HS-27A (cell line): ENCODE data around the gene AK8.

Experiments used
- DNase-seq: peaks from one replicate; pipeline ENCODE4 v3.0.0-alpha.2; 2012; ENCODE audit warnings: low read depth, missing footprints

Gene AK8

DNA sequence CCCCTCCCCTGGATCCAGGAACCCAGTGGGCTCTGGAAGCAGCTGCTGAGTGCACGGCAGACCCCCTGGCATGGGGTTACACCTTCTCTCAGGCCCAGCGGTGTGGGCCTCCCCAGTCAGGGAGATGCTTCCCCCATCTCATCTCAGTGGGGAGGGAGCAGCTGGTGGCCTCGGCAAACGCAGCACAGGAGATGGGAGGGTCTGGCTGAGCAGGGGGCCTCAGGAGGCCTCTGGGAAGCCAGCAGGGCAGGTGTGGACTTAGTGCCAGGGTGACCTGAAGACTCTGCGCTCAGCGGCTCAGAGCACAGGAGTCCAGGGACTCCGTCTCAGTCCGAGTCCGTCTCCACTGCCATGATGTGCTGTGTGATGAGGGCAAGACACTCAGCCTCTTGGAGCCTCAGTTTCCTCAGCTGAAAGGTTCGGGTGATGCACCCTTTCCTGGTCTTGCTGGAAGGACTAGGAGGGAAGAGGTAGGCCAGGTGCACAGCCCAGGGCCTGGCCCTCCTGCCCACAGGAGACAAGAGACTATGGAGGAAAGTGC lies 107.2 kb downstream of the AK8 start:
- DNase-seq: no peak

DNA sequence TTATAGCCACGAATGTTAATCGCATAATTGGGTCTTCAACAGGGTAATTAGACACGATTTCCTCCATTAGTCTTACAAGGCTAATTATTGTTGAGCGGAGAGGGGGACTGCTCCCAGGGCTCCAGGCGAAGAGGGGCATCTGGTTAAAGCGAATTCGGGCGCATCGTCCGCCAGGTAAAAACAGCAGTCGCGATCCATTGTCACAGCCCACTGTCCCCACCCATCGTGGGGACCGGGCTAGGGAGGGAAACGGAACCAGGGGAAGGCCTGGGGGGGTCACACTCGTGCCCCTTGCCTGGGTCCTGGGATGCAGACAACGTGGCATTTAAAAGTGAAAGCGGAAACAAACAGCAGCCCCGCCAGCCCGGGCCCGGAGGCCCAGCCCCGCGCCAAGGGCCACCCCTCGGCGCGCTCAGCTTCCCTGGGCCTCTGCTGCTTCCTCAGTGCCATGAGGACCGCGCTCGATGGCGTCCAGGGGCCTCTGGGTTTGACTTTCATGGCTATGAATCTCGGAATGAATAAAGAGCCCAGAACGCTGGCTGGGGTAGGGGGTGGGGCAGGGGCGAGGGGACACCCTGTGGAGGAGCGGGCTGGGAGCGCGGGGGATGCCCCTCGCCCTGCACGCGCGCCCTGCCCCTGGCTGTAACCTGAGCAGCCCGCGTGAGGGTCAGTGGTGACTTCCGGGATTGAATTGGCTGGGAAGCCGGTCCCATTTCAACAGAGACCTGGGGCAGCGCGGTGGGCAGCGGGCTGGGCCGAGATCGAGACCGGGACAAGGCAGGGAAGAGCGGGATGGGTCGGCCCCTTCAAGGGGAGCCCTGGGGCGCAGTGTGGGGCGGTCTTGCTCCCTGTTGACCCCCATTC lies 107.9 kb downstream of the AK8 start:
- DNase-seq: no peak

DNA sequence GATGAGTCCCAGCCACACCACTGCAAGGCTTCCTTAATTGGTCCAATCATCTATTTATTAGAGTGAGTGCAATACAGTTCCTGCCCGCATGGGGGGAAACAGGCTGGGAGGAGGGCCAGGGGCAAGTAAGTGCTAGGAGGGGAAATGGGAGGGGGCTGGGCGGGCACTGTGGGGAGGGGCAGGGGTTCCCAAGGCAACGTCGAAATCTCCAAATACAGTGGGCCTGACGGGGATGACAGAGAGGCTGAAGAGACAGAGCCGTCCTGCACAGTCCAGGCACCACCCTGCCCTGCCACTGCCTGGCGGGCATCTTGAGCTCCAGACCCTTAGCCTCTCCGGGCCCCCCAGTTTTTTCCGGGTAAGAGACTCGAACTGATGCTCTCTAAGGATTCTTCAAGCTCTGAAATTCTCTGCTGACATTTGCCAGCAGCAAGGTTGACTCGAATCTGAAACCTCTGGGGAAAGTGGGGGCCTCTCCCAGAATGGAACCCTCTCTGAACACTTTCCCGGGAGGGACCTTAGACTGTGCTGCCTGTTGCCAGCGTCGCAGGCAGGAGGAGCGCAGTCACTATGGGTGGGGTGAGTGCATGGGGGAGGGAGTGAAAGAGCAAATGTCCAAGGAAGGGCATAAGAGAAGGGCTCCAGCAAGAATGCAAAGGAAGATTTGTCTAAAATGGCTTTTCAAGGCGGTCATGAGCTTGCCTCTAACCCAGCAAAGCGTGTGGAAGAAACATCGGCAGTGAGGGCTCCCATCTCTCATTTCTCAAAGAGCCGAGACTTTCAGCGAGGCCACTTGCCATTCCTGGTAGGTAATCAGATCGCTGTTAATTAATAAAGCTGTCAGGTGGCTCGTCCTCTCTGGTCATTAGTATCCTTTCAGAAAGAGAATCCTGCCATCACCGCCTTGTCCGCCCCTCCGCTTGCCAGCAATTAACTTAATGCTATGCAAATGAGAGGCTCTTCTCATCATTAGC lies 108.9 kb downstream of the AK8 start:
- DNase-seq: no peak

DNA sequence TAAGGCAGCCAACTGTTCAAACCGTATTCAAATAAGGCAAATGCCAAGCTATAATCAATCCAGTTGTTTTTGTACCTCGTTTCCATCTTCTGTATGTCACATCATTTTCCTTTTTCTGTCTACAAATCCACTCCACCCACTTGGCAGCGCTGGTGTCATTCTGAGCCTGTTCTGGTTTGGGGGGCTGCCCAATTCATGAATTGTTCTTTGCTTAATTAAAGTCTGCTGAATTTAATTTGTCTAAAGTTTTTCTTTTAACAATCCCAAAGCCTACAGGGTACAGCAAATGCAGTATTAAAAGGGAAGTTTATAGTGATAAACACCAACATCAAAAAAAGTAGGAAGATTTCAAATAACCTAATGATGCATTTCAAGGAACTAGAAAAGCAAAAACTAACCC lies 114.5 kb downstream of the AK8 start:
- no peak for DNase-seq

DNA sequence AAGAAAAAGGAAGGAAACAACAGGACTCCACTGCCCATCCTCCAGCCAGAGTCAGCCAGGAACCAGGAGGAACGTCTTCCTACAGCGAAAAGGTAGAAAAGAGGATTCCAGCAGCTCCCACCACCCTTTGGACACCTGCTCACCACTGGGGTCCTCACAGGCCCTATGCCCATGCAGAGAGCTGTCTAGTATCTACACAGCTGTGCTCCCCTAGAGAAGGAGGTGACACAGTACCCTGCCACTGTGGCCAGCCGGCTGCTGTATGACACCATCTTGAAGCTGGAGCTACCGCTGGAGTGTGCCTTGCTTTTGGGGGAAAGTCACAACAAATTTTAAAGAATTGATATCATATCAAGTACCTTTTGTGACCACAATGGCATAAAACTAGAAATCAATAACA lies 115.2 kb downstream of the AK8 start:
- DNase-seq: no peak

DNA sequence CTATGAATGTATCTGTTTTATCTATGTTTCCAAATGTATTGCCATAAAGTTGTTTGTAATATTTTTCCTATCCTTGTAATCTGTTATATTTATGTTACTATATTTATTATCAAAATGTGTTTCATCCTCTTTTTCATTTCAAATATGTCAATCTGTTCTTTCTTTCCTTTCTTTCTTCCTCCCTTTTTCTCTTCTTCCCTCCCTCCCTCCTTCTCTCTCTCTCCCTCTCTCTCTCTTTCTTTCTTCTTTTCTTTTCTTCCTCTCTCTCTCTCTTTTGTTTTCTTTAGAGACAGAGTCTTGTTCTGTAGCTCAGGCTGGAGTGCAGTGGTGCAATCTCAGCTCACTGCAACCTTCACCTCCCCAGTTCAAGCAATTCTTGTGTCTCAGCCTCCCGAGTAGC lies 116.5 kb downstream of the AK8 start:
- no peak for DNase-seq

DNA sequence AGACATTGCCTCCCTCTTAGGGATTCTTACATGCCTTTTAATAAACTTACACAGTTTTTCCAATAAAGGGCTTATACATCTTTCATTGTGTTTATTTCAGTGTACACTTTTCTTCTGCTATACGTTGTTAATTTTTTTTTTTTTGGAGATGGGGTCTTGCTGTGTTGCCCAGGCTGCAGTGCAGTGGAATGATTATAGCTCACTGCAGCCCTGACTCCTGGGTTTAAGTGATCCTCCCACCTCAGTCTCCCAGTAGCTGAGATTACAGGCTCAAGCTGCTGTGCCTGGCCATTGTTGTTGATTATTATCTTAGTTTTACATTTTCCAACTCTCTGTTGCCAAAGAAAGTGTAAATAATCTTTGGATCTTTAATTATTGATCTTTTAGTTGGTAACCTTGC lies 118.0 kb downstream of the AK8 start:
- no peak for DNase-seq

DNA sequence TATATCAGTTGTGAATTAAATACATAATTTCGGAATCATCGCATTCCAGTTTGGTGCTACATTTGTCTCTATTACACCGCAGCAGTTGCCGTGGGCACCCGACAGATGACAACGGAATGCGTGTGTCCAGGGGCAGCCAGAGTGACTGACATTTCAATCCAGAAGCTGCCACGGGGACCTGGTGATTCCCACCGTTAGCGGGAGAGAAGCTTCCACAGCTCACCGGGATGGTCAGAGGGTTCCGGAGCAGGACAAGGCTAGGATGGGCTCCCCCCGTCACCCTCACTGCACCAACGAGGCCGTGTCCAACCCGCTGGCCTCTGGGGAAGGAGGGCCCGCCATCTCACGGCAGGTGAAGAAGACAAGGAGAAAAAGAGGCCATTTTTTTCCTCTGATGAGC lies 121.1 kb downstream of the AK8 start:
- no peak for DNase-seq

DNA sequence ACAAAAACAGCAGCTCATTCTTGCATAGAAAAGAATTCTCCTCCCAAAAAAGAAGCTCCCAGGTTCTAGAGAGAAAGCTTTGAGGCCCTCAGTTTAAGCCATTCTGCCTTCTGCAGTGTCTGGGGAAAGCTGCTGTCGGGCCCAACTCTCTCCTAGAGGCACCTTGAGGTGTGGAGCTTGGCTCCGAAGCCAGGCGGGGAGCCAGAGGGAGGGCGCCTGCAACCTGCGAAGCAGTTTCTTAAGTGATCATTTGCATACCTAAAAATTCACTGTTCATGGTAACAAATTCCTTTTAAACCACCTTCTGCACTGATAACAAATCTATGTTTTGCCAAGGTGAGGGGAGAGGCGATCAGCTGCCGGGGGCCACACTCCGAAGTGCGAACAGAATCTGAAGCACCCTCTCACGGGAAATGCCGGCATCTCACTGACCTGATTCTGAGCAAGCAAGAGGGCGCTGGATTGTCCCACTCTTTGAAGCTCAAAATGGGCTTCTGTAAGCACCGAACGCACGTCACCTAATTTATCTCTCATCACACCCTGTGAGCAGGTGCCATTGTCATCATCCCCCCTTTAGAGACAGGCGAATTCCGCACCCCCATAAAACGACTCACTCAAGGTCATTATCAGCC lies 121.8 kb downstream of the AK8 start:
- DNase-seq: no peak

DNA sequence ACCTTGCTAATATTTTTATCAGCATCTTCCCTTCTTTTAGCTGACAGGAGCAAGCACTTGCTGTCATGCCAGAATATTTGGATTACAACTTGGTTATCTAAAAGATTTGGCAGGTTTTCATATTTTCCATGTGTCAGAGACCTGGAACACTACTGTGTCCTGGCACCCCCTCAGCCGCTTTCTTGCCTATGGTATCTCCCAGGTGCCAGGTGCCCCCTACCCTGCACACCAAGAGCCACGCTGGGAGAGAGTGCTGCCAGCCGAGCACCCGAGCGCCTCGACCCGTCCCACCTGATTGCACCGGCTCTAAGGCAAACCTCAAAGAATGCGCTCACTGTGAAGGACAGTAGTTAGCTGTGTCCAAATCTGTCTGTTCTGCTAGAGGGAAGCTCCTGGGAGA lies 123.0 kb downstream of the AK8 start:
- DNase-seq: no peak

DNA sequence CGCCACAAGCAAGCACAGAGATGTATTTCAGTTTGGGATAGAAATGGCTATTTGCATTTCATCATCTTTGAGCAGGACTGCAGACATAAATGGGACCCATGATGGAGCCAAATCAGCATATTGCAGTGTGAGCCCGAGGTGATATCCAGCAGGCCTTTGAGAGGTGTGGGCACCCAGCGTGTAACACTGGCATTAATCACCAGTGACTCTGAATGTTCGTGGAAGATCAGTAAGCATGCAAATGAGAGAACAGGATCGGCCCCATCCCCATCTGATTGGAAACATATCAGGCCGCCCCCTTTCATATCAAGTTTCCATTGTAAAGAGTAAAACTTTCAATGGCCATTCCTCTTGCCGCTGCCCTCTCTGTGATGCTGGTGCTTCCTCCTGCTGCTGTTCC lies 123.8 kb downstream of the AK8 start:
- DNase-seq: no peak

DNA sequence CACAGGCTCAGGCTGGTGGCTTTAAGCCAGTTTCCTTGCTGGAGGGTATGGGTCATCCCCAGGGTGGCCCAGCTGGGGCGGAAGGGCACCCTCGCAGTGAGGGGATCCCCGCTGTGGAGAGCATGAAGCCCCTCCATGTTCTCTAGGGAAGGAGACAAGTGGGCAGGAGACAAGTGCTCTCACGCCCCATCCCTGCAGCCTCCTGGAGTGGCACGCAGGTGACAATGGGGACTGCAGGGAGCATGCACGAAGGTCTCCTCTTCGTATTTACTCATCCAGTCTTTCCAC lies 124.5 kb downstream of the AK8 start:
- no peak for DNase-seq

DNA sequence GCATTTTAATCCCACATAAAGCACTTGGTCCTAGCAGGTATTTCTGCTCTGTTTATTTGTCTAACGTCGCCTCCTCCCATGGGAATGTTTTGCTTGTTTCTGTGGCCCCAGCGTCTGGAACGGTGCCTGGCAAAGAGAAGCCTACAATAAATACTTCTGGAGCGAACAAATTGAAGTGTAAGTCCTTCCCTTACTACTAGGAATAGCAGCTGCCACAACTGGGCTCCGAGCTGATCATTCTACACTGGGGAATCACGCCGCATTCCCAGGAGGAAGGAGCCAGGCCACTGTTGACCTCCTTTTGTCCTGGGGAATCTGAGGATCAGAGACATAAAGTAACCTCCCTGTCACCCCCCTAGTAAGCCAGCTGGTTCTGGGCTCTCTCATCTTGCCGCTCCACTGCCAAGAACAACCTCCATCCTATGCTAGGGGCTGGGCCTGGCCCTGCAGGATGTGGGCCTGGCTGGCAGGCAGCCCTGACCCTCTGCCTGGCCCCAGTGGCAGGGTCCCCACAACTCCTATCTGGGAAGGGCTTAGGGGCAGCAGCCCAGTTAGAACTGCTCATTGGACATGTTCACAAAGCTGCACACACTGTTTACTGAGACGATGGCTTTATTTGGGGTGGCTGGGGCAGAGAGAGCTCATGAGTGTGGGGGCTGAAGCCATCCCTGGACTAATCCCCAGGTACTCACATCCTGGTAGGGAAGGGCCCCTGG lies 125.0 kb downstream of the AK8 start:
- DNase-seq: no peak

DNA sequence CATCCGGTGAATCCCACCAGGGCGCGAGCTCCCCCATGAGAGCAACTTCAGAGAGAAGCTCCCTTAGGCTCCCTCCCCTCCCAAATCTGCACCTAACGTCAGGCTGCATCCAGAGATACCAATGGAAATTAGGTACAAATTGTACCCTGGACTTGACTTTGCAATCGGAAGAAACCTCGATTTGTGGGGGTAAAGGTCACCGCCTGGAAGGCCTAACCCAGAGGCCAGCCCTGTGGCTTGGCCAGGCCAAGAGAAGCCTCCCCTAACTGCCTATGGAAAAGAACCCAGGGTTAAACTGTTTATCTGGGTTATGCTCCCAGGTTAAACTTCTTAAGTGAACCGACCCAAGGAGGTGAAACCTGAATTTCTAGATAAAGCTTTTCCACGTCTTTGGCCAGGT lies 127.4 kb downstream of the AK8 start:
- DNase-seq: no peak

DNA sequence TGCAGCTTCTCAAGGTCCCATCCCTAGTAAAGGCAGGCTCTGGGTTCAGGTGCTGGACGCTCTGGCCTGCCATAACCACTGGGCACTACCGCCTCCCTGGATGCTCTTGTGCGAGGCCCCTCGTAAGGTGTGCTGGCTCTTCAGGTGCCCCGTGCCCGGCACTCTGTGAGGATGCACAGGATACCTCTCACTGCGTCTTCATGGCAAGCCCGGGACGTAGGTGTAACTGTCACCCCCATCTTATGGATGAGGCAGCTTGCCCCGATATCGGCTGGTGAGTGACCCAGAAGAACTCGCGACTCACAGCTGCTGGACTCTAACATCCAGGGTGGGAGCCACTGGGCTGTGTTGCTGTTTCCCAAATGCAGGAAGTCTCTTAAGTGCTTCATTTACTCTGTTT lies 128.8 kb downstream of the AK8 start:
- no peak for DNase-seq

DNA sequence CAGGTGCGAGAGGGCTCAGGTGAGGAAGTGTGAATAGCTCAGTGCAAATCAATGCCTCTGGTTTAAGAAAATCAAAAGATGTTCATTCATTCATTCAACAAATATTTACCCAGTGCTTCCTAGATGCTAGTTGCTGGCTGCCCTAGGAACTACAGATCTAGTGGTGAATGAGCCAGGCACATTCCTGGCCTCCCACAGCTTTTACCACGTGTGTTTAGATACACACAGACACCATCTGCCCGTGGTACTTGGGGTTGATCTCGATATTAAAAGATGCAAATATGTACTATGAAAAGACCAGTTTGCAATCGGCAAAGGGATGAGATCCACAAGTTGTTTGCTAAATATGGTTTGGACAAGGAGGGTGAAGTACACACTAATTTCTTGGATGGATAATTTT lies 129.6 kb downstream of the AK8 start:
- no peak for DNase-seq

DNA sequence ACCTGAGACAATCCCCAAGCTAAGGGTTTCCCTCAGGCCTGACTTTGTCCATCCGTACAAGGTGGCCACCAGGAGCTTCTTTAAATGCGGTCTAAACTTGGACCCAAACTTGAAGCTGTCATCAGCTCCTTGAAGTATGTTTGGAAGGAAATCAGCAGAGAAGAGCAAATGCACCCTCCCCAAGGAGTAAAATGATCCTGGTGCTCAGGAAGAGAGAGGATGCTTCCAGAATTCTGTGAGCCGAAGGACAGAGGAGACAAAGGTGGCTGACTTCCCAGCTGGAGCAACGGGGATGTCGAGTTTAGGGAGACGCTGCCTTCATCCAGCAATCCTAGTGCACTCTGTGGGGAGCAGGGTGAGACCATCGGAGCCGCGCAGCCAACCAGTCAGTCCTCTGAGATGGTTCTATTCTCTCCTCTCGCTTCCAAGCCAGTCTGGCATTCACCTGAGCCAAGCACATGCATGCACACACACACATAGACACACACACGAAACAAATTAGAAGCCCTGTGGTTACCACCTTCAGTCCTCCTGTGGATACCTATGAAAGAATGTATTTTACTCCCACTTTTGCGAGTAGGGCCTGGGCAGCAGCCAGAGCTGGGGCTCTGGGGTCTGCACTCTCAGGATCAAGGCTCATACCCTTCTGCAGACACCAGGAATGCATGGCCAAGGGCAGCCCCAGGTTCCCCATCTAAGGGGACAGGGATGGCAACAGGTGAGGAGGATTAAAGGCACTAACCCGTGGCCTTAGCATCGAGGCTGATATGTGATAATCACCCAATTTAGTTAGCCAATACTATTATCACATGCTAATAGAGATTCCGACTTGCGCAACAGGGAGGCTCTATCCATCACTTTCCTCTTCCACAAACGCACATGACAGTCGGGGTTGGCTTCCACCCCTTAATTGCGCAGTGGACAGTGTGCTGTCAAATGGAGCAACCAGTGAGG lies 132.1 kb downstream of the AK8 start:
- DNase-seq: no peak

DNA sequence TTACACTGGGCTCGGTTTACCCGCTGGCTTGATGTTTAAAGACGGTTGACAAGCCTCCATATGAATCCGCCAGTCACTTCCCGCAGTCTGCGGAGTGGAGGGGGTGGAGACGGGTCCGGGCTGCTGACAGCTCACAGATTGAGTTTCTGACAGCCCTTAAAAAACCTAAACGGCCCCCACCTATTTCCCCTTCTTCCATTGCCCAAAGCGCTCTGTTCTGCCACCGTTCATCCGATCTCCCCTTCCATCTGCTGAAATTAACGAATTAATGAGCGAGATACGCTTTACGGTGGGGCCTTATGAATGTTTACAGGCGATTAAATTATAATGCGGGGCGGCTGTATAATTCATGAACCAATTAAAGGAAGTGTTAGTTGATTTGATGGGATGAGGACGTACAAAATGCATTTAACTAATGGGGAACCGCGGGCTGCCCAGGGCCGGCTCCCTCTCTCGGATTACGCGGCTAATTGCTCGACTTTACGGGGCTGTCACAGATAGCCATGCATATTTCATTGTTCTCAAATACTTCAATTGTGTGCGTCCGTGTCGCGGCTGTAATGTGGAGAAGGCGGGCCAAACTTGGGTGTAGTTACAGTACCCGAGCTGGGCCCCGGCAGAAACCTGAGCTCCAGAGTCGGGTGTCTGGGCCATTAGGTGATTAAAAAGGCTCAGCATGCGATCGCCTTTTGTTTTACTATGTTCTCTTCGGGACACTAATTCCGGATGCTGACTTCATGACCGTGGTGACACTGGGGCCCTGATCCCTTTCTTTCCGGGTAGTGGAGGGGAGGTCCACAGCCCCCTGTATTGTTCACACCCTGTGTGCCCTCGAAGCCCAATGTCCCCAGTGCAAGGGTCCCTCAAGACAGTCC lies 133.0 kb downstream of the AK8 start:
- no peak for DNase-seq

DNA sequence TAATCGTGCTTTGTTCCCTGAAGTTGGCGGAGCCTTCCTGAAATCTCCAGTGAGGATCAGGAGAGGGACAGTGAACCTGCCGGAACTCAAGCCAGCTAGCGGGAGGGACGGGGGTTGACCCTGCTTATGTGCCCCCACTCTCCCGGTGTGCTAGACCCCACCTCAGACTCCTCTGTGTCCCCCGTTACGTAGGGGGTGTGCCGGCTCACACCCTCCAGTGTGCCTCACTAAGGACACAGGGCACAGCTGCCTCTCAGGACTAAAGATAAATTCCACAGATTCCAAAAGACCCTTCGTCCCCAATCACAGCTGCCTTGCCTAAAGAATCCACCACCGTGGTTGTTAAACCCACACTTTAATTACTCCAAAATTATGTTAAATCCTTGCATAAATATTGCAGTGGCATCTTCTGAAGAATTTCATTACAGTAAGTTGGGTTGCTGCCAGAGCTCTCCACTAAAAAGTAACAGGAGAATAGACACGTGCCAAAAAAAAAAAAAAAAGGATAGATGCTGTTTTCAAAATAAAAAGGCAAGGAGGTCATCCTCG lies 134.1 kb downstream of the AK8 start:
- DNase-seq: no peak
